HCT116 (cell line): Measurements from ENCODE around the gene MICALL1. TPM values are rescaled to one million over a fixed set of nuclear protein-coding genes. Genes with fewer than 3 reads are reported as not detected.
A peak's percentile ranks its signal among the peaks of the same experiment; 100 is the strongest.

Experiments used
- ATAC-seq: fragments of 200-7000 bp; cut with Tn5 transposase; 2 replicates; pipeline ENCODE4 v1.9.1; 2020; ENCODE audit warnings: mild to moderate bottlenecking, moderate library complexity
- BruUV-seq: library from RNA; stranded (reverse); fragments of 400-500 nt; replicated peaks from 2 replicates; lab custom pipeline; 2021; lab: Mats Ljungman, UMichigan
- CTCF ChIA-PET: fragments of 300-600 bp; sonication (Branson Sonifier 250); formaldehyde crosslinking; loops from one replicate; lab custom pipeline; 2021; ENCODE audit warnings: antibody characterized with exemption; lab: Charles Lee
- POLR2A ChIA-PET: fragments of 300-600, 350-600 bp; sonication (Branson Sonifier 250); formaldehyde crosslinking; loops from one replicate; lab custom pipeline; 2021; ENCODE audit warnings: antibody characterized with exemption; lab: Charles Lee
- RAD21 ChIA-PET, 2 experiments: fragments of 300-600 bp; sonication (Branson Sonifier 250); formaldehyde crosslinking; loops; one replicate each; lab custom pipeline; 2023; ENCODE audit warnings: low total read pairs in 2 of 2; ENCODE audit not compliant: uncharacterized antibody in 2 of 2, unreplicated experiment in 2 of 2, low non-redundant PET in 1 of 2; lab: Charles Lee
- DNase-seq: peaks from one replicate; pipeline ENCODE4 v3.0.0-alpha.2; 2010; ENCODE audit warnings: low read depth, low spot score
- H2AFZ ChIP-seq: fragments of 200-600 bp; shearing (Covaris generic), sonication (generic); 2 replicates; pipeline ENCODE4 v1.6.1; 2017; ENCODE audit warnings: low read depth, mixed run types, mixed read lengths, antibody characterized with exemption, low read length; ENCODE audit not compliant: poor library complexity, severe bottlenecking
- H3K27ac ChIP-seq: 2 replicates; pipeline ENCODE4 v1.5.1; 2012; ENCODE audit warnings: low read depth, low read length
- H3K27me3 ChIP-seq: fragments of 200-600 bp; sonication (generic); 2 replicates; pipeline ENCODE4 v1.6.1; 2016; ENCODE audit warnings: mixed run types, low read length, mixed read lengths; ENCODE audit not compliant: insufficient read depth
- H3K36me3 ChIP-seq, 2 experiments: fragments of 200-500 bp in 1 of 2; fragments of 200-600 bp in 1 of 2; sonication (Bioruptor generic) in 1 of 2; sonication (generic) in 1 of 2; 2 replicates each; pipeline versions ENCODE4 v1.5.1 to v1.6.1; 2014 to 2016; ENCODE audit warnings: low read length in 2 of 2, inconsistent platforms in 1 of 2, mixed read lengths in 1 of 2, mixed run types in 1 of 2; ENCODE audit not compliant: insufficient read depth in 2 of 2, control insufficient read depth in 1 of 2
- H3K4me1 ChIP-seq, 2 experiments: fragments of 200-600 bp in 1 of 2; sonication (generic) in 1 of 2; 2 replicates each; pipeline versions ENCODE4 v1.5.1 to v1.6.1; 2012 to 2017; ENCODE audit warnings: low read length in 2 of 2, inconsistent platforms in 1 of 2, mild to moderate bottlenecking in 1 of 2, mixed read lengths in 1 of 2, mixed run types in 1 of 2, moderate library complexity in 1 of 2; ENCODE audit not compliant: insufficient read depth in 2 of 2, control insufficient read depth in 1 of 2
- H3K4me2 ChIP-seq: fragments of 200-600 bp; sonication (generic); 2 replicates; pipeline ENCODE4 v1.6.1; 2017; ENCODE audit warnings: mixed run types, low read length, mixed read lengths
- H3K4me3 ChIP-seq, 2 experiments: fragments of 200-600 bp in 1 of 2; sonication (generic) in 1 of 2; replicated peaks in 1 of 2; 2 replicates each; pipeline ENCODE4 v1.5.1; 2011 to 2016; ENCODE audit warnings: low read length in 2 of 2, control low read depth in 1 of 2, low read depth in 1 of 2, mild to moderate bottlenecking in 1 of 2, mixed read lengths in 1 of 2, mixed run types in 1 of 2
- H3K79me2 ChIP-seq: fragments of 200-600 bp; sonication (generic); 2 replicates; pipeline ENCODE4 v1.6.1; 2017; ENCODE audit warnings: mild to moderate bottlenecking, mixed run types, low read length, moderate library complexity, mixed read lengths; ENCODE audit not compliant: insufficient read depth
- H3K9ac ChIP-seq: fragments of 200-600 bp; sonication (generic); 2 replicates; pipeline ENCODE4 v1.6.1; 2016; ENCODE audit warnings: low read length, mixed read lengths
- H3K9me2 ChIP-seq: fragments of 200-600 bp; sonication (generic), shearing (Covaris generic); 2 replicates; pipeline ENCODE4 v1.6.1; 2017; ENCODE audit warnings: mixed run types, mild to moderate bottlenecking, moderate library complexity; ENCODE audit not compliant: insufficient read depth
- H3K9me3 ChIP-seq, 2 experiments: fragments of 200-500 bp in 1 of 2; fragments of 200-600 bp in 1 of 2; sonication (Bioruptor generic) in 1 of 2; sonication (generic) in 1 of 2; 2 replicates each; pipeline ENCODE4 v1.6.1; 2014 to 2017; ENCODE audit warnings: low read length in 2 of 2, mixed read lengths in 2 of 2, inconsistent platforms in 1 of 2, low read depth in 1 of 2, mild to moderate bottlenecking in 1 of 2, mixed run types in 1 of 2, moderate library complexity in 1 of 2; ENCODE audit not compliant: control insufficient read depth in 1 of 2, insufficient read depth in 1 of 2
- H4K20me1 ChIP-seq: fragments of 200-600 bp; sonication (generic), shearing (Covaris generic); 2 replicates; pipeline ENCODE4 v1.6.1; 2017; ENCODE audit warnings: mixed run types, mild to moderate bottlenecking, moderate library complexity; ENCODE audit not compliant: insufficient read depth
- CEBPB ChIP-seq: IDR thresholded peaks from 2 replicates; pipeline ENCODE4 v1.6.1; 2012; ENCODE audit warnings: low read depth
- EZH2 ChIP-seq: fragments of 200-600 bp; sonication (generic); IDR thresholded peaks from 2 replicates; pipeline ENCODE4 v1.6.1; 2017; ENCODE audit warnings: antibody characterized with exemption, mixed run types
- MAX ChIP-seq: IDR thresholded peaks from 2 replicates; pipeline ENCODE4 v1.6.1; 2012
- REST ChIP-seq: IDR thresholded peaks from 2 replicates; pipeline ENCODE4 v1.6.1; 2012; ENCODE audit warnings: low read depth
- SP1 ChIP-seq: IDR thresholded peaks from 2 replicates; pipeline ENCODE4 v1.6.1; 2012; ENCODE audit warnings: low read depth
- YY1 ChIP-seq: IDR thresholded peaks from 2 replicates; pipeline ENCODE4 v1.6.1; 2011; ENCODE audit warnings: low read length, low read depth, moderate library complexity, mild to moderate bottlenecking; ENCODE audit not compliant: insufficient replicate concordance; ENCODE audit errors: extremely low read depth
- ZFX ChIP-seq: fragments of 450-650 bp; IDR thresholded peaks from 2 replicates; pipeline ENCODE4 v1.6.1; 2017
- ZNF274 ChIP-seq: fragments of 200-500 bp; sonication (Bioruptor generic); IDR thresholded peaks from 2 replicates; pipeline ENCODE4 v1.6.1; 2014; ENCODE audit warnings: mild to moderate bottlenecking, low read depth, low read length, inconsistent platforms
- intact Hi-C: fragments of 100-400 bp; cut with micrococcal nuclease; formaldehyde crosslinking; loops from 2 replicates; pipeline ENCODE4 v1.10.0; 2022
- total RNA-seq: library from RNA; stranded (reverse); gene quantifications from one replicate; pipeline ENCODE4 v1.2.1, GENCODE V29; 2021; ENCODE audit not compliant: unreplicated experiment
- TF ChIP-seq, protein P1 (sequence below), 3 experiments: fragments of 200-600 bp in 1 of 3; sonication (generic) in 1 of 3; IDR thresholded peaks in 2 of 3; conservative IDR thresholded peaks in 1 of 3; 2 replicates each; pipeline ENCODE4 v1.5.1; 2012 to 2017; ENCODE audit warnings: low read depth in 2 of 3, low read length in 2 of 3, antibody characterized with exemption in 1 of 3, borderline replicate concordance in 1 of 3, control low read depth in 1 of 3, mild to moderate bottlenecking in 1 of 3, mixed read lengths in 1 of 3, mixed run types in 1 of 3, moderate library complexity in 1 of 3; ENCODE audit not compliant: insufficient read depth in 1 of 3

Gene MICALL1
- total RNA-seq, 1 experiment from 2014 or later = 35.2 TPM

DNA sequence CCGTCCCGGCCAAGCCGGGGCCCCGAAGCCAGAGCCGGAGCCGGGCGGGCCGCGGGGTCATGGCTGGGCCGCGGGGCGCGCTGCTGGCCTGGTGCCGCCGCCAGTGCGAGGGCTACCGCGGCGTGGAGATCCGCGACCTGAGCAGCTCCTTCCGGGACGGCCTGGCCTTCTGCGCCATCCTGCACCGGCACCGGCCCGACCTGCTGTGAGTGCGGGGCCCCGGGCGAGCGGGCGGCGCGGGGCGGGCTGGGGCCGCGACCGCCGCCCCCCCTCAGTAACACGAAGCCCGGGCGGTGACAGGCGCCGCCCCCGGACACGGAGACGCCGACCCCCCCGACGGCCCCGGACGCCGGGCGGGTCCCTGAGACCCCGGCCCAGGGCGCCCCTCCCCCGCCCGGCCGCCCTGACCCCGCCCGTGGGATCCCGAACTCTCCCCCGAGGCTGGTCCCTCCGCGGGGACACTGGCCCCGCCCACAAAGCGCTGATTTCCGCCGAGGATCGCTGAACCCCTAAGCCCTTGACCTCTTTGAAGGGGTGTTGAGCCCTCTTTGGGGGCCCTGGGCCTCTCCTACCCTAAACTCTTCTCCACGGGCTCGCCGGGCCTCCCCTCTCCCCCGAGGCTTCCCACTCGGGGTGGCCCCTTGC is 389 bp downstream of the MICALL1 start:
- Histone ChIP-seq H3K4me1 (peaks cover 22 to 36% of the 10 kb centered on the region in 2 experiments), H3K27me3 (no peaks in the 10 kb centered on the region), H2AFZ (no peak overlapping the region), H3K9me2 (no peaks in the 10 kb centered on the region), H4K20me1 (no peaks in the 10 kb centered on the region), H3K9me3 (no peaks in the 10 kb centered on the region), H3K79me2 (peaks cover 31% of the 10 kb centered on the region), H3K4me2 (peak overlapping the region; percentile 99), H3K4me3 (peak overlapping the region; percentile 62 to 86), H3K36me3 (no peaks in the 10 kb centered on the region), H3K27ac (peak overlapping the region; percentile 96), H3K9ac (peak overlapping the region; percentile 82)
- ChIA-PET POLR2A (interaction anchor here (2.1 to 2.3 kb wide), 2 partner anchors 8 to 10 kb away, joined by 11 to 12 read pairs; no protein-coding TSS in a partner anchor), CTCF (interaction anchor here (1.3 kb wide), 1 partner anchor 13 kb away, joined by 4 read pairs; no protein-coding TSS in a partner anchor), RAD21 (interaction anchor here in 1 of 2 experiments (0.7 kb wide), 1 partner anchor 14 kb away, joined by 3 read pairs; no protein-coding TSS in a partner anchor)
- DNase-seq (no peak), ATAC-seq (peak; percentile 35)
- intact Hi-C loops = no loop called here
- BruUV-seq = no TSS peak
- TF ChIP-seq EZH2 (no peak), ZFX (peak; percentile 90; the same call in 1 of the 2 replicates)

DNA sequence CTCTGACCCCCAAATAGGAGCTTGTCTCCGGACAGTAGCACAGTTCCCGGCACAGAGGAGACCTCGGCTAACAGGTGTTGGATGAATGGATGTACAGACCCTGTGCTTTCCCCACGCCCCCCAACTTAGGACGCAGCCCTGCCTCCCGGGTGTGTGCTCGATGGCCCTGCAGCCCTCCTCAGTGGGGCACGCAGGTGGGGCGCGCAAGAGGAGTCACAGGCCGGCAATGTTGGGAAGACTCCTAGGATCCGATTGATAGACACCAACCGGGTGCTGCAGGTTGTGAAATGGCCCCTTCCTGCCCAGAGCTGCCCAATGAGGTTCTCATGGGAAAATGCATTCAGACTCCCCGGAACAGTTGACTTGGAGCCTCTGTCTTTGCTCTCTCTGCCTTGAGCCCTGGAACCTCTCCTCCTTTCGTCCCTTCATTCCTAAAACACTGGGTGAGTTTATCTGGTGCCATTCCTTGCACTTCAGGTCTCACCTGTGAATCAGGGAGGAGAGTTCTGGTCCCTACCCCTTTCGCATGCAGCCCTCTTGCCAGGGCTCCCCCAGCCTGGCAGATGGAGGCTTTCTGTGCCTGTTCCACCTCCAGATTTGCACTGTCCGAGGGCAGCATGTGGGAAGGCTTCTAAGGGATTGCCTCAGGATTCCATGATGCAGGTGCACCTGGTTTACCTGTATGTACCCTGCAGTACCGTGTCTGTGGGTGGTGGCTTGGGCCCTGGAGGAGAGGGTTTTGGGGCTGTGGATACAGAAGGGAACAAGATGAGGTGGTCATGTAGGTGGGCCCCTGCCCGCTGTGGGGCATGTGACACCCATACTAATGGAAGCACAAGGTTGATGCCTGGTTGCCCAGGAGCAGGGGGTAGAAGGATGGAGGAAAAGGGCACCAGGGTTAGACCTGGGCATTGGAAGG is 1.2 kb downstream of the MICALL1 start:
- DNase-seq (no peak), ATAC-seq (no peak)
- peak overlapping the region; percentile 96 for H3K27ac ChIP-seq
- peaks cover 22 to 39% of the 10 kb centered on the region in 2 experiments for H3K4me1 ChIP-seq
- peaks cover 0 to 1% of the 10 kb centered on the region in 2 experiments; a peak in 2 of 4 replicates for H3K36me3 ChIP-seq
- TSS peak; percentile 51 for BruUV-seq
- H3K27me3 ChIP-seq = no peaks in the 10 kb centered on the region
- CTCF ChIA-PET = interaction anchor here (1.3 kb wide), 1 partner anchor 14 kb away, joined by 4 read pairs; no protein-coding TSS in a partner anchor
- no peaks in the 10 kb centered on the region for H3K9me3 ChIP-seq
- intact Hi-C loops = no loop called here
- POLR2A ChIA-PET = no interaction called here
- peak overlapping the region; percentile 62 to 86 for H3K4me3 ChIP-seq
- no peaks in the 10 kb centered on the region for H3K9me2 ChIP-seq
- H3K79me2 ChIP-seq = peaks cover 31% of the 10 kb centered on the region
- RAD21 ChIA-PET = no interaction called here
- H2AFZ ChIP-seq = no peak overlapping the region
- H3K9ac ChIP-seq = peak overlapping the region; percentile 82
- H3K4me2 ChIP-seq = peak overlapping the region; percentile 99
- H4K20me1 ChIP-seq = no peaks in the 10 kb centered on the region
- TF ChIP-seq ZNF274 = no peak
- TF ChIP-seq CEBPB = no peak
- no peak for TF ChIP-seq YY1
- TF ChIP-seq MAX = no peak
- no peak for TF ChIP-seq SP1
- no peak for TF ChIP-seq REST
- TF ChIP-seq ZFX = no peak
- TF ChIP-seq, protein P1, sequence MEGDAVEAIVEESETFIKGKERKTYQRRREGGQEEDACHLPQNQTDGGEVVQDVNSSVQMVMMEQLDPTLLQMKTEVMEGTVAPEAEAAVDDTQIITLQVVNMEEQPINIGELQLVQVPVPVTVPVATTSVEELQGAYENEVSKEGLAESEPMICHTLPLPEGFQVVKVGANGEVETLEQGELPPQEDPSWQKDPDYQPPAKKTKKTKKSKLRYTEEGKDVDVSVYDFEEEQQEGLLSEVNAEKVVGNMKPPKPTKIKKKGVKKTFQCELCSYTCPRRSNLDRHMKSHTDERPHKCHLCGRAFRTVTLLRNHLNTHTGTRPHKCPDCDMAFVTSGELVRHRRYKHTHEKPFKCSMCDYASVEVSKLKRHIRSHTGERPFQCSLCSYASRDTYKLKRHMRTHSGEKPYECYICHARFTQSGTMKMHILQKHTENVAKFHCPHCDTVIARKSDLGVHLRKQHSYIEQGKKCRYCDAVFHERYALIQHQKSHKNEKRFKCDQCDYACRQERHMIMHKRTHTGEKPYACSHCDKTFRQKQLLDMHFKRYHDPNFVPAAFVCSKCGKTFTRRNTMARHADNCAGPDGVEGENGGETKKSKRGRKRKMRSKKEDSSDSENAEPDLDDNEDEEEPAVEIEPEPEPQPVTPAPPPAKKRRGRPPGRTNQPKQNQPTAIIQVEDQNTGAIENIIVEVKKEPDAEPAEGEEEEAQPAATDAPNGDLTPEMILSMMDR (IDR thresholded peaks at IDR 0.05 in 2 of 3, conservative IDR thresholded peaks at IDR 0.05 in 1 of 3; ENCODE audit: borderline replicate concordance in 1 of 3, insufficient read depth in 1 of 3, low read depth in 2 of 3, low read length in 2 of 3) = no peak
